ENCODE measurements around the gene SLC5A8.

DNA sequence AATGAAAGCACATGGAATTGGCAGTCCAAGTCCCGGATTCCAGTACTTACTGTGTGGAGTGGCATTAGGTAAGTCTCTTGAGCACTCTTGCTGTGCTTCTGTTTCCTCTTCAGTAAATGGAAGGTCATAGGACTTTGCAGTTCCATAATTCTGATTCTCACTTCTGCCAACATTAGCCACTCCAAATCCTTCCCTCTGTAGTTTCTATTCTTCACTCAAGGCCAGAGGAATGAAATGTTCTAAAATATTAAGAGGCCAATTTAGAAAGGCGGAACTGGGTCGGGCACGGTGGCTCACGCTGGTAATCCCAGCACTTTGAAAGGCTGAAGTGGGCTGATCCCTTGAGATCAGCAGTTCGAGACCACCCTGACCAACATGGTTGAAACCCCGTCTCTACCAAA, 19.8 kb upstream of the SLC5A8 start:
- TF ChIP-seq, protein P1, sequence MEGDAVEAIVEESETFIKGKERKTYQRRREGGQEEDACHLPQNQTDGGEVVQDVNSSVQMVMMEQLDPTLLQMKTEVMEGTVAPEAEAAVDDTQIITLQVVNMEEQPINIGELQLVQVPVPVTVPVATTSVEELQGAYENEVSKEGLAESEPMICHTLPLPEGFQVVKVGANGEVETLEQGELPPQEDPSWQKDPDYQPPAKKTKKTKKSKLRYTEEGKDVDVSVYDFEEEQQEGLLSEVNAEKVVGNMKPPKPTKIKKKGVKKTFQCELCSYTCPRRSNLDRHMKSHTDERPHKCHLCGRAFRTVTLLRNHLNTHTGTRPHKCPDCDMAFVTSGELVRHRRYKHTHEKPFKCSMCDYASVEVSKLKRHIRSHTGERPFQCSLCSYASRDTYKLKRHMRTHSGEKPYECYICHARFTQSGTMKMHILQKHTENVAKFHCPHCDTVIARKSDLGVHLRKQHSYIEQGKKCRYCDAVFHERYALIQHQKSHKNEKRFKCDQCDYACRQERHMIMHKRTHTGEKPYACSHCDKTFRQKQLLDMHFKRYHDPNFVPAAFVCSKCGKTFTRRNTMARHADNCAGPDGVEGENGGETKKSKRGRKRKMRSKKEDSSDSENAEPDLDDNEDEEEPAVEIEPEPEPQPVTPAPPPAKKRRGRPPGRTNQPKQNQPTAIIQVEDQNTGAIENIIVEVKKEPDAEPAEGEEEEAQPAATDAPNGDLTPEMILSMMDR (IDR thresholded peaks at IDR 0.05; ENCODE audit: low read depth, low read length) = no peak
- no peak for TF ChIP-seq MYC (IDR thresholded peaks at IDR 0.05; ENCODE audit: low read depth, low read length)
- no peak for TF ChIP-seq POLR2A (IDR thresholded peaks at IDR 0.05; ENCODE audit: extremely low read depth, insufficient read length)
